H1 (cell line): Measurements from ENCODE around the gene CD99. TPM values are rescaled to one million over a fixed set of nuclear protein-coding genes. Genes with fewer than 3 reads are reported as not detected.
A peak's percentile ranks its signal among the peaks of the same experiment; 100 is the strongest.

Source experiments
- CTCF ChIA-PET: fragments of 300-600 bp; sonication (Branson Sonifier 250); formaldehyde crosslinking; loops from one replicate; lab custom pipeline; 2021; ENCODE audit not compliant: partially characterized antibody; lab: Charles Lee
- POLR2A ChIA-PET: fragments of 300-600 bp; sonication (Branson Sonifier 250); formaldehyde crosslinking; loops from one replicate; lab custom pipeline; 2021; ENCODE audit warnings: inconsistent platforms; ENCODE audit not compliant: partially characterized antibody; lab: Charles Lee
- DNase-seq, 2 experiments: peaks; one replicate each; pipeline versions ENCODE4 v3.0.0 to v3.0.0-alpha.2; 2010 to 2022; ENCODE audit warnings: low spot score in 2 of 2, low read depth in 1 of 2, mixed read lengths in 1 of 2
- FAIRE-seq: peaks from 2 replicates; lab custom pipeline; 2011; peaks lifted over from hg19 to GRCh38; lab: Jason Lieb, UNC
- H2AFZ ChIP-seq: 2 replicates; pipeline ENCODE4 v1.8.1; 2012; ENCODE audit warnings: low read length, inconsistent platforms
- H2AK5ac ChIP-seq: 2 replicates; pipeline ENCODE4 v1.6.1; 2013; ENCODE audit warnings: low read depth, low read length
- H2BK120ac ChIP-seq: replicated peaks from 2 replicates; pipeline ENCODE3; 2013; ENCODE audit warnings: low read depth, low read length, inconsistent platforms
- H2BK12ac ChIP-seq: 2 replicates; pipeline ENCODE4 v1.6.1; 2013; ENCODE audit warnings: low read depth, low read length
- H2BK15ac ChIP-seq: 2 replicates; pipeline ENCODE4 v1.6.1; 2013; ENCODE audit warnings: low read length
- H2BK20ac ChIP-seq: 2 replicates; pipeline ENCODE4 v1.6.1; 2013; ENCODE audit warnings: low read length
- H2BK5ac ChIP-seq: 2 replicates; pipeline ENCODE4 v1.6.1; 2013; ENCODE audit warnings: low read depth, low read length
- H3K14ac ChIP-seq: 2 replicates; pipeline ENCODE4 v1.6.1; 2013; ENCODE audit warnings: inconsistent platforms; ENCODE audit not compliant: insufficient read length
- H3K18ac ChIP-seq: 2 replicates; pipeline ENCODE4 v1.6.1; 2013; ENCODE audit warnings: low read length; ENCODE audit errors: extremely low read depth
- H3K23ac ChIP-seq: 2 replicates; pipeline ENCODE4 v1.6.1; 2013; ENCODE audit warnings: inconsistent platforms; ENCODE audit not compliant: insufficient read length
- H3K23me2 ChIP-seq: 2 replicates; pipeline ENCODE4 v1.6.1; 2013; ENCODE audit warnings: low read depth, low read length
- H3K27ac ChIP-seq: 2 replicates; pipeline ENCODE4 v1.6.1; 2011; ENCODE audit warnings: low read depth, low read length, inconsistent platforms
- H3K27me3 ChIP-seq, 4 experiments: replicated peaks in 1 of 4; 1 replicate in 1 of 4; 2 replicates in 3 of 4; pipeline versions ENCODE4 v1.6.1 to v1.8.1; 2011 to 2013; ENCODE audit warnings: low read length in 3 of 4, mild to moderate bottlenecking in 3 of 4, inconsistent platforms in 2 of 4, mixed read lengths in 2 of 4, moderate library complexity in 1 of 4; ENCODE audit not compliant: control insufficient read depth in 3 of 4, insufficient read depth in 3 of 4; ENCODE audit errors: extremely low read depth in 1 of 4
- H3K36me3 ChIP-seq, 4 experiments: 2 replicates each; pipeline versions ENCODE4 v1.6.1 to v1.8.1; 2011 to 2013; ENCODE audit warnings: mild to moderate bottlenecking in 4 of 4, low read length in 3 of 4, moderate library complexity in 2 of 4, control low read depth in 1 of 4, inconsistent platforms in 1 of 4; ENCODE audit not compliant: insufficient read depth in 4 of 4, control insufficient read depth in 2 of 4
- H3K4ac ChIP-seq: replicated peaks from 2 replicates; pipeline ENCODE3; 2013; ENCODE audit warnings: low read length, low read depth, mixed read lengths, inconsistent platforms; ENCODE audit not compliant: insufficient read length
- H3K4me1 ChIP-seq, 4 experiments: replicated peaks in 1 of 4; 1 replicate in 1 of 4; 2 replicates in 3 of 4; pipeline versions ENCODE4 v1.6.1 to v1.8.1; 2011 to 2013; ENCODE audit warnings: low read length in 3 of 4, inconsistent platforms in 2 of 4, mixed read lengths in 1 of 4; ENCODE audit not compliant: insufficient read depth in 4 of 4, control insufficient read depth in 3 of 4
- H3K4me2 ChIP-seq, 2 experiments: 2 replicates each; pipeline versions ENCODE4 v1.6.1 to v1.8.1; 2011 to 2013; ENCODE audit warnings: low read depth in 2 of 2, low read length in 2 of 2, control low read depth in 1 of 2, inconsistent platforms in 1 of 2, mild to moderate bottlenecking in 1 of 2; ENCODE audit not compliant: insufficient read depth in 1 of 2
- H3K4me3 ChIP-seq, 4 experiments: fragments of 200-600, 300-600 bp in 1 of 4; sonication (generic), shearing (Covaris generic), sonication (Bioruptor Twin) in 1 of 4; 2 replicates each; pipeline versions ENCODE4 v1.5.1 to v1.8.1; 2011 to 2016; ENCODE audit warnings: low read length in 4 of 4, low read depth in 3 of 4, control low read depth in 2 of 4, inconsistent platforms in 2 of 4, mild to moderate bottlenecking in 2 of 4, mixed read lengths in 1 of 4, moderate library complexity in 1 of 4; ENCODE audit not compliant: insufficient read depth in 2 of 4; ENCODE audit errors: extremely low read depth in 1 of 4
- H3K56ac ChIP-seq: replicated peaks from 2 replicates; pipeline ENCODE3; 2013; ENCODE audit warnings: low read depth, mild to moderate bottlenecking, mixed read lengths, low read length, inconsistent platforms; ENCODE audit not compliant: insufficient read length
- H3K79me1 ChIP-seq: 2 replicates; pipeline ENCODE4 v1.6.1; 2013; ENCODE audit warnings: low read depth, low read length, control low read depth
- H3K79me2 ChIP-seq, 2 experiments: 2 replicates each; pipeline versions ENCODE4 v1.6.1 to v1.8.1; 2012 to 2013; ENCODE audit warnings: low read length in 2 of 2, mild to moderate bottlenecking in 2 of 2, inconsistent platforms in 1 of 2; ENCODE audit not compliant: insufficient read depth in 2 of 2, control insufficient read depth in 1 of 2
- H3K9ac ChIP-seq, 4 experiments: replicated peaks in 1 of 4; 1 replicate in 1 of 4; 2 replicates in 3 of 4; pipeline versions ENCODE4 v1.6.1 to v1.8.1; 2011 to 2013; ENCODE audit warnings: low read depth in 3 of 4, low read length in 3 of 4, control low read depth in 2 of 4, mild to moderate bottlenecking in 2 of 4, moderate library complexity in 2 of 4, inconsistent platforms in 1 of 4; ENCODE audit errors: extremely low read depth in 1 of 4
- H3K9me3 ChIP-seq, 2 experiments: 2 replicates each; pipeline versions ENCODE4 v1.6.1 to v1.8.1; 2012 to 2013; ENCODE audit warnings: mild to moderate bottlenecking in 2 of 2, moderate library complexity in 2 of 2, control low read depth in 1 of 2, inconsistent platforms in 1 of 2, low read depth in 1 of 2, low read length in 1 of 2, mixed read lengths in 1 of 2; ENCODE audit not compliant: insufficient read depth in 2 of 2
- H4K20me1 ChIP-seq, 2 experiments: replicated peaks in 1 of 2; 2 replicates each; pipeline versions ENCODE3 to v1.8.1; 2011 to 2013; ENCODE audit warnings: inconsistent platforms in 2 of 2, low read length in 2 of 2, mild to moderate bottlenecking in 1 of 2; ENCODE audit not compliant: insufficient read depth in 2 of 2, control insufficient read depth in 1 of 2
- H4K5ac ChIP-seq: 2 replicates; pipeline ENCODE4 v1.6.1; 2013; ENCODE audit warnings: low read length, low read depth, mixed read lengths, inconsistent platforms; ENCODE audit not compliant: insufficient read length
- H4K8ac ChIP-seq: 2 replicates; pipeline ENCODE4 v1.8.0; 2013; ENCODE audit warnings: mild to moderate bottlenecking, moderate library complexity, low read length, inconsistent platforms; ENCODE audit not compliant: insufficient read depth; ENCODE audit errors: extremely low read depth
- H4K91ac ChIP-seq: replicated peaks from 2 replicates; pipeline ENCODE3; 2013; ENCODE audit warnings: low read length, mixed read lengths, inconsistent platforms; ENCODE audit not compliant: insufficient read length
- CHD2 ChIP-seq: IDR thresholded peaks from 2 replicates; pipeline ENCODE4 v1.6.1; 2012; ENCODE audit warnings: low read length, improper control_type of control experiment
- SIRT6 ChIP-seq: IDR thresholded peaks from one replicate; pipeline ENCODE4 v1.7.1; 2012; ENCODE audit warnings: low read length, inconsistent platforms
- TAF1 ChIP-seq: IDR thresholded peaks from 2 replicates; pipeline ENCODE4 v1.6.1; 2011; ENCODE audit warnings: mild to moderate bottlenecking, low read depth, low read length
- WGBS, 2 experiments: shearing (Covaris generic) in 1 of 2; methylation state at CpG; one replicate each; pipeline versions ENCODE4 v1.1.6 to v1.1.7; 2013 to 2015; ENCODE audit warnings: low lambda C conversion rate in 2 of 2, mixed read lengths in 2 of 2, inconsistent platforms in 1 of 2, low coverage in 1 of 2, missing lambda C conversion rate in 1 of 2; ENCODE audit not compliant: insufficient replicate concordance in 2 of 2, insufficient coverage in 1 of 2, insufficient read length in 1 of 2; ENCODE audit errors: extremely low coverage in 1 of 2, missing lambda C conversion rate in 1 of 2; 5-methylcytosine and 5-hydroxymethylcytosine counted together
- polyA plus RNA-seq, 7 experiments: library from polyadenylated mRNA; depleted of rRNA in 3 of 7; stranded (reverse) in 5 of 7; unstranded in 2 of 7; fragments of >200 nt in 5 of 7; fragments of 200-250 nt in 2 of 7; gene quantifications; 1 replicate in 5 of 7; 2 replicates in 1 of 7; 4 replicates in 1 of 7; pipeline versions ENCODE4 v1.2.1 to v1.2.3, GENCODE V29; 2011 to 2013; ENCODE audit warnings: missing spikeins in 2 of 7, mixed read lengths in 2 of 7
- total RNA-seq: library from RNA; stranded (reverse); fragmentation: NEBNext Ultra II Directional; extraction: Animal tissue kit (Norgen Biotek cat#: 25700); gene quantifications from 2 replicates; pipeline ENCODE4 v1.2.1, GENCODE V29; 2021

CD99 gene
- total and polyA plus RNA-seq, 2 of the 8 experiments (the other 6 are each of a cell fraction or from before 2014, with no cell fraction given) = 30.1 to 47.8 TPM

- Histone ChIP-seq H3K9me3 (no peaks in the 10 kb centered on the region), H3K79me1 (no peaks in the 10 kb centered on the region), H3K27me3 (no peaks in the 10 kb centered on the region), H2AK5ac (no peak overlapping the region), H3K56ac (no peak overlapping the region), H2BK12ac (no peak overlapping the region), H3K4me1 (peaks cover 0 to 11% (median 6%) of the 10 kb centered on the region in 4 experiments; a peak in 4 of 7 replicates), H3K18ac (no peak overlapping the region), H3K27ac (no peak overlapping the region), H3K4me3 (no peak overlapping the region), H4K8ac (no peak overlapping the region), H3K23ac (no peak overlapping the region), H3K23me2 (no peaks in the 10 kb centered on the region), H2BK20ac (no peak overlapping the region), H2AFZ (no peak overlapping the region), H3K79me2 (no peaks in the 10 kb centered on the region), H4K91ac (no peak overlapping the region), H3K36me3 (no peaks in the 10 kb centered on the region), H4K5ac (peak overlapping the region; percentile 44), H4K20me1 (no peaks in the 10 kb centered on the region), H3K9ac (no peak overlapping the region), H3K4ac (no peak overlapping the region), H3K14ac (no peak overlapping the region), H2BK120ac (no peak overlapping the region), H2BK15ac (no peak overlapping the region), H3K4me2 (peak overlapping the region in 1 of 2 experiments; percentile 1; a peak in 1 of 4 replicates), H2BK5ac (peak overlapping the region; percentile 35; the same call in 1 of the 2 replicates)
- 41% methylated on average over 4 of the region's 4 CpGs; no CpG with 5 or more reads in 1 of the 2 experiments for WGBS, 2 experiments
- FAIRE-seq (no peak), DNase-seq (no peak)
- TF ChIP-seq CHD2 = no peak
- no peak for TF ChIP-seq TAF1
- no peak for TF ChIP-seq SIRT6
- ChIA-PET POLR2A (interaction anchor here (1.2 kb wide), 1 partner anchor 18 kb away, joined by 3 read pairs; no protein-coding TSS in a partner anchor), CTCF (no interaction called here)
These were observed 91.1 kb downstream of the CD99 start for GRCh38 chrX:2782171-2782570.
